Fibroblast of villous mesenchyme (primary cell): Measurements from ENCODE around the gene CHRNA9. TPM values are rescaled to one million over a fixed set of nuclear protein-coding genes. Genes with fewer than 3 reads are reported as not detected.

Experiments used
- DNase-seq: peaks from one replicate; pipeline ENCODE4 v3.0.0-alpha.2; 2010; ENCODE audit warnings: low read depth
- H3K4me3 ChIP-seq: 2 replicates; pipeline ENCODE4 v1.5.1; 2011; ENCODE audit warnings: low read depth, mild to moderate bottlenecking, low read length
- CTCF ChIP-seq: IDR thresholded peaks from 2 replicates; pipeline ENCODE4 v1.5.1; 2012; ENCODE audit warnings: low read depth, mild to moderate bottlenecking, low read length; ENCODE audit not compliant: insufficient read depth
- total RNA-seq: library from RNA; depleted of rRNA; stranded (reverse); fragments of >200 nt; gene quantifications from 2 replicates; pipeline ENCODE4 v1.2.3, GENCODE V29; 2012

CHRNA9 gene
- total RNA-seq, 1 donor = not detected

GRCh38 chr4:40330536-40330935, 4.6 kb upstream of the CHRNA9 start:
- no peak overlapping the region for H3K4me3 ChIP-seq
- DNase-seq = no peak
- TF ChIP-seq CTCF = no peak

GRCh38 chr4:40331101-40331745, 3.9 kb upstream of the CHRNA9 start:
- no peak overlapping the region for H3K4me3 ChIP-seq
- peak; percentile 79 for DNase-seq
- TF ChIP-seq CTCF = no peak

GRCh38 chr4:40331961-40332360, 3.2 kb upstream of the CHRNA9 start:
- no peak overlapping the region for H3K4me3 ChIP-seq
- no peak for TF ChIP-seq CTCF
- no peak for DNase-seq

- peak; percentile 83 for DNase-seq
- no peak overlapping the region for H3K4me3 ChIP-seq
- TF ChIP-seq CTCF = no peak
Observed at GRCh38 chr4:40333921-40334352, 1.2 kb upstream of the CHRNA9 start.

- peak; percentile 45 for DNase-seq
- TF ChIP-seq CTCF = no peak
Observed at GRCh38 chr4:40335525-40335894, 377 bp downstream of the CHRNA9 start.

GRCh38 chr4:40337051-40337450, 1.9 kb downstream of the CHRNA9 start:
- no peak for DNase-seq
- TF ChIP-seq CTCF = no peak
- H3K4me3 ChIP-seq = no peak overlapping the region

More at GRCh38 chr4:40335525-40335894, 377 bp downstream of the CHRNA9 start:
- H3K4me3 ChIP-seq = no peak overlapping the region

GRCh38 chr4:40337523-40337922, 2.4 kb downstream of the CHRNA9 start:
- H3K4me3 ChIP-seq = no peak overlapping the region
- TF ChIP-seq CTCF = no peak
- no peak for DNase-seq
